Activated CD4-positive, CD25-positive, alpha-beta regulatory T cell treated with anti-CD3 and anti-CD28 coated beads, Interleukin-2, amount 50 U/mL, for 16 hours (primary cell): ENCODE data around the gene CRYBA4.

Experiments
- DNase-seq: peaks from one replicate; pipeline ENCODE4 v3.0.0-alpha.2; 2020; ENCODE audit warnings: low read depth, low spot score

CRYBA4 gene

GRCh38 chr22:26624803-26625202, 3.0 kb downstream of the CRYBA4 start:
- DNase-seq: no peak

DNA sequence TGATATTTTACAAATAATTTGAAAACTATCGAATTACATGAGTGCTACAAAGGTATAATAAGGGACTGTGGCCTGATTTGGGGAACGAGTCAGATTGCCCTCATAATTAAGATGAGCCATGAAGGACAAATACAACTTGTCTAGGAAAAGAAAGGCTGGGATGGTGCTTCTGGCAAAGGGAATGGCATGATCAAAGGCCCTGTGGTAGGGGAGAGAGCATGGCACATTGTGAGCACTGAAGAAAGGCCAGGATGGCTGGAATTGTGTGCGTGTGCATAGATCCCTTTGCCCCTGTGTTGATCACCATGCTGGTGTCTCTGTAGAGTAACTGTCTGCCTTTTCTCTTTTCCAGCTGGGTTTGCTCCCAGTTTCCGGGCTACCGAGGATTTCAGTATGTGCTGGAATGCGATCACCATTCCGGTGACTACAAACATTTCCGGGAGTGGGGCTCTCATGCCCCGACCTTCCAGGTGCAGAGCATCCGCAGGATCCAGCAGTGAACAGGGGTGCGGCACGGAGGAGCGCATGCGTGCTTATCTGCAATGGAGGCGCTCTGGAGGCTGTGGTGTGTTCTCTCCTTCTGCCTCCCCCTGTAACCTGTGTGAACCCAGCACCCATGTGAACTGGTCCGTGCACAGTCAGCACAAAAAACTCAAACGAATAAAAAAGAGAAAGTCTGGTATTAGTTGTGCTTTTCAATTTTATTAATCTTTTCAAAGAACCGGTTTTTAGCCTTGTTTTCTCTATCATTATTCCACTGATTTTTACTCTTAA, 8.4 kb downstream of the CRYBA4 start:
- DNase-seq: no peak

- no peak for DNase-seq
Measured at GRCh38 chr22:26631282-26631681, 9.5 kb downstream of the CRYBA4 start.

- DNase-seq: no peak
Measured at GRCh38 chr22:26632422-26633155, 10.8 kb downstream of the CRYBA4 start.

DNA sequence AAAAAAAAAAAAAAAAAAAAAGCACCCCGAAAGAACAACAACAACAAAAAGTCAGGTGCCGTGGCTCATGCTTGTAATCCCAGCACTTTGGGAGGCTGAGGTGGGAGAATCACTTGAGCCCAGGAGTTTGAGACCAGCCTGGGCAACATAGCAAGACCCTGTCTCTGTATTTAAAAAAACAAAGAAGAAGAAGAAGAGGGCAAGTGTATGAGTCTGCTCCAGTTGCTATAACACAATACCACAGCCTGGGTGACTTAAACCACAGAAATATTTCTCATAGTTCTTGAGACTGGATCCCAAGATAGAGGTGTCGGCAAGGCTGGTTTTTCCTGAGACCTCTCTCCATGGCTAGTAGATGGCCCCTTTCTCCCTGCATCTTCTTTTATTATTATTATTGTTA, 12.4 kb downstream of the CRYBA4 start:
- no peak for DNase-seq

DNA sequence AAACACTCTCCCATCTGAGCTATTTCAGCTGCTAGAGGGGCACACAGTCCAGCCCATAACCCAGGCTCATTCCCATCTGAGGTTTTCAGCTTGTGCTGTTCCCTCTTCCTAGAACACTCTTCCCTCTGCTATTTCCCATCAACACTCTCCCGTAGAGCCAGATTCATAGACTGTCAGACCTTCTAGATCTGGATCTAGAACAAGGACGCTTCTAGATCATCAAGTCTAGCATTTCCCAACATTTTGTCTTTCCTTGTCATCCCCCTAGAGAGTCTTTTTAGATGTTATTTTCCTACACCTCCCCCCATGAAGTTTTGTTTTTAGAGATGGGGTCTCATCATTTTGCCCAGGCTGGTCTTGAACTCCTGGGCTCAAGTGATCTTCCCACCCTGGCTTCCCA, 13.4 kb downstream of the CRYBA4 start:
- DNase-seq: no peak

DNA sequence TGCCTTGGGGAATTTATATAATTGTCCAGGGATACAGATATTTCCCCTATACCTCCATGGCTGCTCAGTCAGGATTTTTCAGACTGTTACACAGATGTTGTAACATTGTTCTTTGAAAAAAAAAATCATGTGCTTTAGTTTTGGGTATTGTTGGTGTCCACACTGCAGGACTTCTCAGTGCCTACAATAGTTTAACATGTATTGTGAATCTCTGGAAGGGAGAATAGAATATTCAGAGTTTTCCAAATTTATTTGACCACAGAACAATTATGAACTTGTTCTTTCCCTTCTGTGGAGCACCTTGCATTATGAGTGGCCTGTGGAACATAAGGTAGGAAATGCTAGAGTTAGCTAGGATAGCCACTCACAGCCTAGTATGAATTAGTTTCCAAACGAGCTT, 14.5 kb downstream of the CRYBA4 start:
- DNase-seq: no peak

GRCh38 chr22:26642465-26643417, 21.0 kb downstream of the CRYBA4 start:
- peak; percentile 61 for DNase-seq

DNA sequence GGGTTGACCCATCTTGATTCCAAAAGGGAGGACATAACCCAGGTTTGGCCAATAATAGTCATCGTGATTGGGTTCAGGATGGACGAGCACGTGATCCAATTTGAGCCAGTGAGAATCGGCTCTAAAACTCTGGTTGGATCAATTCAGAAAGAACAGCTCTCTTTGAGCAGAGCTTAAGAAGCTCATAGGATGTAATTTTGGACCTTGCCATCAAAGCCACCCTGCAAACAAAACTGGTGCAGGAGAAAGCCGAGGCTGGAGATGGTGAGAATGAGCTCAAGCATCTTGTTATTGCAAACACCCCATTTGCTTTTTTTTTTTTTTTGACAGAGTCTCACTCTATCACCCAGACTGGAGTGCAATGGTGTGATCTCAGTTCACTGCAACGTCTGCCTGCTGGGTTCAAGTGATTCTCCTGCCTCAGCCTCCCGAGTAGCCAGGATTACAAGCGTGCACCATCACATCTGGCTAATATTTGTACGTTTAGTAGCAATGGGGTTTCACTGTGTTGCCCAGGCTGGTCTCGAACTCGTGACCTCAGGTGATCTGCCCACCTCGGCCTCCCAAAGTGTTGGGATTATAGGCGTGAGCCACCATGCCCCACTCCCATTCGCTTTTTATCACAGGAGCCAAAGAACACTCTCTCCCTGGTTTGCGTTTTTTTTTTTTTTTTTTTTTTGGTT, 21.8 kb downstream of the CRYBA4 start:
- no peak for DNase-seq

DNA sequence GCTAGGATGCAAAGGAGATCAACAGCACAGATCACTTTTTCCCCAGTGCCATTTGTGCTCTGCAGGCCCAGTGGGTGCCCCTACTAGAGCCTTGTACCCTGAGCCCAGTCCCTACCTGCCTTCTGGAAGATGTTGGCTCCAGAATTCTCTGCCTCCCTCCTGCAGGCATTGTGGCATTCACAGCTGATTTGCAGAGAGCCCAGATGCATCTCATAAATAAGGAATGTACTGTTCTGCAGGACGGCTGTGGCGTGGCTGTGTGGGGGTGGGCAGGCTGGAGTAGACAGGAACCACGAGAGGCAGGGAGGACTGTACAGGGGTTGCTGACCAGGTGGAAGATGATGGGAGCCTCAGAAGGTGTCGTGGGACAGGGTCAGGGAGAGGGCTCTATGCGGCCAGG, 24.4 kb downstream of the CRYBA4 start:
- DNase-seq: no peak

DNA sequence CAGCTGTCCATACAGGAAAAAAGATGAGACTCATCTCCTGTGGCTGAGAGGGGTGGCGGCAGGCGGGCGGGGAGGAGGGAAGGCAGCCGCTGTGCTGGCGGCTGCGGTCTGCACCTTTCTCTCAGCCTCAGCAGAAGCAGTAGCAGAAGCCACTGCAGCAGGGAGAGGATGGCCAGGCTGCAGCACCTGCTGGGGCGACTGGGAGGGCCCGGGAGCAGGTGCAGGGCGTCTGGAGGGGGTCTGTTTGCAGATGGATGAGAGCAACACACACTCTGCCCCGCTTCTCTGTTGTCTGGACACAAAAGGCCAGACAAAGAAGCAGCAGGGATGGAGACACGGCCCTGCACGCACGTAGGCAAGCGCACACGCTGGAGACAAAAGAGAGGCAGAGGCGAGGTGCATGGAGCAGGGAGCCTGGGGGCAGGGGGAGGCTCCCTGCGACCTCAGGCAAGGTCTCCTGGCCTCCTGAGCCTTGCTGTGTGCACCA, 26.3 kb downstream of the CRYBA4 start:
- no peak for DNase-seq

- no peak for DNase-seq
Measured at GRCh38 chr22:26648528-26649388, 27.0 kb downstream of the CRYBA4 start.

DNA sequence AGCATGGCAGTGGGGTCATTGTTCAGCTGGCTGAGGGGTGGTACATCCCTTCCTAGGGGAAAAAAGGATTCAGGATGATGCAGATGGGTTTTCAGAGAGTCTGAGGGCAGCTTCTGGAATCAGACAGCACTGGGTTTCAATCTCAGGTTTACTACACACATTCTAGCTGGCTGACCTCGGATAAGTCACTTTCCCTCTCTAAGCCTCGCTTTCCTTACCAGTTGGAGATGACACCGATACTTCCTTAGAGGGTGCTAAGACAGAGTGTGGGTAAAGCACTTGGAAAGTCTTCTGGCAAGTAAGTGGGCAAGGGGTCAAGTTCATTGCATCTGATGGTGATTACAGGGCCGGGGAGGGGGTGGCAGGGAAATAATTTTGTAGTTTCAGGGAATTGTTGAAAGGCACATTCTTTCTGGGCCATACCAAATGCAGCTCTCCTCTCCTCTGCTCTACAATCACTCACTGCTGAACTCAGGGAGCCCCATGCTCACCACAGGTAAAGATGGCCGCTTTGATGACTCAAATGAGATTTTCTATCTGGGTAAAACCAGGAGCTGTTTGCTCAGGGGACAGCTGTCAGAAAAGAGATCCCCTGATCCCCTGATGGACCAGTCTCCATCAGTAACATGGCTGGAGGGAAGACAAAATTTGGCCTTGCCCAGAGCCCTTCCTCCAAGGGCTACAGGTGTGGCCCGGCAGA, 29.1 kb downstream of the CRYBA4 start:
- no peak for DNase-seq

DNA sequence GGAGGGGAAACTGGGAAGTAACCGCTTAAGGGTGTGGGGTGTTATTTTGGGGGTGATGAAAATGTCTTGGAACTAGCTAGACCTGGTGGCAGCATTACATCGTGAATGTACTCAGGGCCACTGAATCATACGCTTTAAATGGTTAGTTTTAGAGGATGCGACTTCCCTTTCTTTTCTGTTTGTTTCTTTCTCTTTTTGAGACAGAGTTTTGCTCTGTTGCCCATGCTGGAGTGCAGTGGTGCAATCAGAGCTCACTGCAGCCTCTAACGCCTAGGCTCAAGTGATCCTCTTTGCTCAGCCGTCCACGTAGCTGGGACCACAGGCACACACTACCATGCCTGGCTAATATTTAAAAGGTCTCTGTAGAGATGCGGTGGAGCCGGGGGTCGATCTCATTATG, 30.1 kb downstream of the CRYBA4 start:
- DNase-seq: no peak

GRCh38 chr22:26656891-26657851, 35.4 kb downstream of the CRYBA4 start, which contains the start of gene MIAT:
Gene MIAT (plus strand): TSS chr22:26657588.
- no peak for DNase-seq

DNA sequence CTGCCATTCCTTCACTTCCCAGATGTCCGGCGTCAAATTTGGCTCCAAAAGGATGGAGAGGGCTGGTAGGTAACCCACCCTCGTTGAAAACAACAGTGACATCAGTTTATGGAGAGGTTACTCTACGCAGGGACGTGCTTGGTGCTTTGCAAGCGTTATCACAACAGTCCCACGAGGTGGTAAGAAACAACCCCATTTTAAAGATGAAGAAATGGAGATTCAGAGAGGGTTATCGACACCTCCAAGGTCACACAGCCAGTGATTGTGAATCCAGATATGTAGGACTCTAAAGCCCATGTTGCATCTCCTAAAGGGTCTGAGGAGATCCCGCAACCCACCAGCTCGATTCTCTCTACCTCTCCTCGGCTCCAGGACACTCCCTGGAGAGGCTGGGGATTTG, 36.4 kb downstream of the CRYBA4 start:
- DNase-seq: no peak

DNA sequence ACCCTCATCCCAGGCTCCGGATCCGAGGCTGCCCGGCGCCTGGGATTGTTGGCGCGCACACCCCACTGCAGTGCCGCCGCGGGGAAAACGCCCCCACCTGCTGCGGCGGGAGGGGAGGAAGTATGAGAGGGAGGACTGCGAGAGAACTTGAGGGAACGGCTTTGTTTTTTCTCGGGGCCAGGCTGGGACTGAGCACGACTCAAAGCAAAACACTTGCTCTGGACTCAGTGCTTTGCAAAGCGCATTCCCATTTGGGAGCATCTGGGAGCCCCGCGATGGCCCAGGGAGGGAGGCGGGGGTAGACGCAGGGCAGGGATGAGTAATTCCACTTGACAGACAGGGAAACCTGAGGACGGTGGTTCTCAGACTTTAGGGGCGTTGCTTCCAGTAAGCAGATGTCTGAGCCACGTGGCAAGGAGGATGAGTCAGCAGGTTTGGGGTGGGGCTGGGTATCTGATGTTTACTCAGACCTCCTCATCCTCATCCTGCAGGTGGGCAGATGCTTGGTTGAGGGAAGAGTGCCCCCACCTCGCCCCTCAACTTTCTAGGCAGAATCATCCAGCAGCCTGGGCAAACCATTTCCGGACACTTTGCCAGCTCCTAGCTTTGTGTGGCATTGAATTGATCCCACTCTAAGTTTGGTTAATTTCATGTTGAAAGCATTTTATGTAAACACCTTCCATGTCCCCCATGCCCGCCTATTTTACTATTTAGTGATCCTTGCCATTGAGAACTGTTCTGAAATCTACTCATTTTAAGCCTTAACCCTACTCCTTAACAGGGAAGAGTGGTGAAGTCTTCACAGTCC, 37.1 kb downstream of the CRYBA4 start:
- DNase-seq: peak; percentile 58

DNA sequence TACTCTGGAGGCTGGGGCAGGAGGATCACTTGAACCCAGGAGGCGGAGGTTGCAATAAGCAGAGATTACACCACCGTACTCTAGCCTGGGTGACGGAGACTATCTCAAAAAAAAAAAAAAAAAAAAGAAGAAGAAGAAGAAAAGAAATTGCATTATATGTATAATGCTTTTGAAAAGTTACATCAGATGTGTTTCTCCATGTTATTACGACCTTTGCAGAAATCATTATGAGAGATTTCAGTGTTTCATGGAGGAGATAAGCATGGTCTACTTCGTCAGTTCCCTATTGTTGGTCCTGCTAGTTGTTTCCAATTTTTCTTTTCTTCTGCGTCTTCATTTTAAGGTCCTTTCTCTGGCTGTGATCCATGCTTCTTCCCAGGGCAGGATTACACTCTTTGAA, 38.6 kb downstream of the CRYBA4 start:
- no peak for DNase-seq
